Stimulated activated CD8-positive, alpha-beta memory T cell treated with anti-CD3 and anti-CD28 coated beads, Interleukin-4, amount 100 ng/mL, for 24 hours (primary cell): ENCODE data around the gene OR4A16.

Experiments
- DNase-seq: peaks from one replicate; pipeline ENCODE4 v3.0.0-alpha.2; 2020; ENCODE audit warnings: low read depth

The OR4A16 gene

GRCh38 chr11:55342901-55343300 lies at the start of gene OR4A16:
TSS of gene OR4A16 (plus strand) at chr11:55343201. CDS start at chr11:55343201, 0 bp downstream.
- no peak for DNase-seq

DNA sequence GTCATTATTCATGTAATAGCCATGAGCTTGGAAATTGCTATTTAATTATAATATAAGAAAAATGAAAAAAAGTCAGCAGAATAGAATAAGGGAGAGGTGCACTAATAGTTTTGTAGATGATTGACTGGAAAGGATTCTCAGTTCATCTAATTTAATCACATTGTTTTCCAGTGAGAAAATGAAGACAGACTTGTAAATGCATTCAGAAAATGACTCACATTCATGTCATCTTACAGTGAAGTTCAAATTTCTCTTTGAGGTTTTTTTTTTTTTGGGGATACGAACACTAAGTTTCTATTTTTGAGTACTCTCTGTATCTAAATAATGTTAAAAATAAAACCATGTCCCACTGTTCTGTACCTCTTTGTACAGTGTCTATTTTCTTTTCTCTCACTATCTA lies 18.5 kb upstream of the OR4A16 start:
- no peak for DNase-seq

GRCh38 chr11:55345306-55345705 lies 2.3 kb downstream of the OR4A16 start:
- DNase-seq = no peak

- DNase-seq = no peak
Observed at GRCh38 chr11:55349032-55349431, 6.0 kb downstream of the OR4A16 start.

DNA sequence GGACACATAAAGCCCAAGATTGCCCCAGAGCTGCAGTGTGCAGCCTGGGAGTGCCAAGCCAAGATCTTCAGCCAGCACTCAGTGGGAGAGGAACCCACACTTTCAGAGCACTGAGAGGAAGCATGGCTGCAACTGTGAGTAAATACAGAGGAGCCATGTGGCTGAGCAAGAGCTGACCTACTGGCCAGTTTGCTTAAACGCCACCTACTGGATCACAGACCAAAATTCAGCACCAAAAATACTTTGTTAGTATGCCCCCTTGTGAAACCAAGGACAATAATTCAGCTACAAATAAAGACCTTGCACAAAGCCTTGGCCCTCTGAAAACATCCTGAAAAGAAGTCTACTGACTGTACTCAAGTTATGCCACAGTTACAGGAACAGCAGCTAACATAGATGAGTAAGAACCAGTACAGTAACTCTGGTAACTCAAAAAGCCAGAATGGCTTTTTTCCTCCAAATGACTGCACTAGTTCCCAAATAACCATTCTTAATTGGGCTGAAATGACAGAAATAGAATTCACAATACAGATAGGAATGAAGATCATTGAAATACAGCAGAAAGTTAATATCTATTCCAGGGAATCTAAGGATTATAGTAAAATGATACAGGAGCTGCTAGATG lies 14.7 kb downstream of the OR4A16 start:
- DNase-seq = no peak

- DNase-seq = no peak
Observed at GRCh38 chr11:55367674-55368073, 24.7 kb downstream of the OR4A16 start, which contains the start of gene OR4A15. TSS of gene OR4A15 (plus strand) at chr11:55367974. CDS start at chr11:55367974, 0 bp downstream.
